CD4-positive, alpha-beta T cell treated with Interleukin-4 for 4 hours (primary cell): ENCODE measurements around the gene MYBPHL.
A peak's percentile ranks its signal among the peaks of the same experiment; 100 is the strongest.

Source experiments
- DNase-seq: peaks from one replicate; pipeline ENCODE4 v3.0.0-alpha.2; 2020

MYBPHL gene

DNA sequence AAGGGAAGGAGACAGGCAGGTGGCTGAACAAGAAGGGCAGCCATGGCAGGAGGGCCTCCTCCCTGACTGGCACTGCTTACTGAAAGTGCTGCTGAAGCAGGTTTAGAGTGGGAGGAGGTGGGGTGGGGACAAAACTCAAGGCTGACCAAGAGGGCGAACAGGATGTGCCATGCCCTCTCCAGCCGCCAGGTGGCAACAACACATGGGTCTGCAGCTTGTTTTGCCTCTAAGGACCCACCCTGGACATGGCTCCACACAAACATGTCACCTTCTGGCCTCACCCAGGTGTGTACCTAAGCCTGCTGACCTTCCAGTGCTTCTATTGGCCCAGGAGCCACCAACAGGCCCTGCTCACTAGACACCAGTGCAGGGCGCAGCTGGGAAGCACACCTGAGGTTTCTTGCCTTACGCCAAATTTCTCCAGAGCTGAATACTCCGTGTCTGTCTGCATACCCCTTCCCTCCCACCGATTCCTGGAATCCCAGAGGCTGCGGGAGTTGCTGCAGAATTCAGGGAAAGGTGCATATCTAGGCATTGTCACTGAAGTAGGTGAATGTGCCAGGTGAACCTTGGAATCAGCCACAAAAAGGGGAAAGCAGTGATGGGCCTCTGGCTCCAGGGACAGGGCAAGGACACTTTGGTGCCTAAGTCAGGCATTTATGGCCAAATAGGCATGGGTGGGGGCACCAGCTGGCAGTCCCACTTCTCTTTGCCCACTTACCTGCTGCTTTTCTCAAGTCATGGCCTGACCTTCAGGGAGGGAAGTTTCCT, 29.2 kb downstream of the MYBPHL start:
- DNase-seq = peak; percentile 54

- no peak for DNase-seq
Observed at GRCh38 chr1:109275706-109276345, 31.0 kb downstream of the MYBPHL start.

DNA sequence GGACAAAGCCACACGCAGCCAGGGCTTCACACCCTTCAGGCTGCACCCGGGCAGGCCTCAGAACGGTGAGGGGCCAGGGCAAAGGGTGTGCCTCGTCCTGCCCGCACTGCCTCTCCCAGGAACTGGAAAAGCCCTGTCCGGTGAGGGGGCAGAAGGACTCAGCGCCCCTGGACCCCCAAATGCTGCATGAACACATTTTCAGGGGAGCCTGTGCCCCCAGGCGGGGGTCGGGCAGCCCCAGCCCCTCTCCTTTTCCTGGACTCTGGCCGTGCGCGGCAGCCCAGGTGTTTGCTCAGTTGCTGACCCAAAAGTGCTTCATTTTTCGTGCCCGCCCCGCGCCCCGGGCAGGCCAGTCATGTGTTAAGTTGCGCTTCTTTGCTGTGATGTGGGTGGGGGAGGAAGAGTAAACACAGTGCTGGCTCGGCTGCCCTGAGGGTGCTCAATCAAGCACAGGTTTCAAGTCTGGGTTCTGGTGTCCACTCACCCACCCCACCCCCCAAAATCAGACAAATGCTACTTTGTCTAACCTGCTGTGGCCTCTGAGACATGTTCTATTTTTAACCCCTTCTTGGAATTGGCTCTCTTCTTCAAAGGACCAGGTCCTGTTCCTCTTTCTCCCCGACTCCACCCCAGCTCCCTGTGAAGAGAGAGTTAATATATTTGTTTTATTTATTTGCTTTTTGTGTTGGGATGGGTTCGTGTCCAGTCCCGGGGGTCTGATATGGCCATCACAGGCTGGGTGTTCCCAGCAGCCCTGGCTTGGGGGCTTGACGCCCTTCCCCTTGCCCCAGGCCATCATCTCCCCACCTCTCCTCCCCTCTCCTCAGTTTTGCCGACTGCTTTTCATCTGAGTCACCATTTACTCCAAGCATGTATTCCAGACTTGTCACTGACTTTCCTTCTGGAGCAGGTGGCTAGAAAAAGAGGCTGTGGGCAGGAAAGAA, 32.0 kb downstream of the MYBPHL start:
- DNase-seq = no peak

DNA sequence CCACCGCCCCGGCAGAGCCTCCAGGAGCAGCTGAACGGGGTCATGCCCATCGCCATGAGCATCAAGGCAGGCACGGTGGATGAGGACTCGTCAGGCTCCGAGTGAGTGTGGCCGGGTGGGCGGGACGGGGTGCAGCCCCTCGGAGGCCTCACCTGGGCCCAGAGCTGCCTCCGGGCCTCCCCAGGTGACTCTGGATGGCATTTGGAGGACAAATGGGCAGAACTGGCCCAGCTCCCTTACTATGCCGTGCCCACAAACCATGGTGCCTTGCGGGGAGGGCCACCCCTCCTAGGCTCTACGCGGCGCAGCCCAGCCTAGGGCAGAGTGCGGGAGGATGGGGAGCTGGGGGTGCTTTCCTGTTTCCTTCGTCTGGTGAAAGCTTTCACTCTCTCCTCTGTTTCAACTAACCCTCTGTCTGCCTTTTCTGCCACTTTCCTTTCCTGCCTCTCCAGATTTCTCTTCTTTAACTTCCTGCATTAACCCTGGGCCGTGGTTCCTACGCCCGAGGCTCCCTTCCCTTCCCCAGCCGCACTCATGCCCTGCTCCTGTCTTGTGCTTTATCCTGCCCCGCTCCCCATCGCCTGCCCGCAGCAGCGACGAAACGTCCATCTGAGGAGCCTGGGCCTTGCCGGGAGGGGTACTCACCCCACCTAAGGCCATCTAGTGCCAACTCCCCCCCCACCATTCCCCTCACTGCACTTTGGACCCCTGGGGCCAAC, 33.1 kb downstream of the MYBPHL start:
- DNase-seq = no peak

- DNase-seq = no peak
Observed at GRCh38 chr1:109272831-109273547, 33.8 kb downstream of the MYBPHL start.

DNA sequence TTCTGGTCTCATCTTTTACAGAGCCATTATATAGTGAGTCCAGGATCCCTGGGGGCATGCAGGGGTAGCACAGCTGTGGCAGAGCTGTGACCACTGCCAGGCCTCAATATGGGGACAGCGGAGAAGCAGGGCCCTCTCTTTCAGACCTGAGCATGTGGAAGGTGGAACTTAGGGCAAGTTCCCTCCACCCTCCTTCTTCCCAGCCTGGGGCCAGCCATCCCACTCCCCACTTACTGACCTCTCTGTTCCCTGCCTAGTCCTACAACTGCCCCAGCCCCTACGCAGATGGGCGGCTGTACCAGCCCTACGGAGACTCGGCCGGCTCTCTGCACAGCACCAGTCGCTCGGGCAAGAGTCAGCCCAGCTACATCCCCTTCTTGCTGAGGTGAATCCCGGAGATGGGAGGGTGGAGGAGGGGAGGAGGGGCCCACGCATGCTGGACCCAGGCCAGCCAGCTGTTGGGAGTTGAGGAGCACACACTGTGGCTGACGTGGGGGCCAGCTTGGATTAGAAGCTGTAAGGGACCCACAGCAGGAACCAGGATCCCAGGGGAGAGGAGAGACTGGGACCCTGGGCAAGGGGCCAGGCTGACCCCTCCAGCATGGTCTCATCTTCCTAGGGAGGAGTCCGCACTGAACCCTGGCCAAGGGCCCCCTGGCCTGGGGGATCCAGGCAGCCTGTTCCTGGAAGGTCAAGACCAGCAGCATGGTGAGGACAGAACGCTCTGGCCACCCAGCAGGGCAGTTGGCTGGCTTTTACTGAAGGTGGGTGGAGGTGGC, 34.6 kb downstream of the MYBPHL start:
- no peak for DNase-seq

DNA sequence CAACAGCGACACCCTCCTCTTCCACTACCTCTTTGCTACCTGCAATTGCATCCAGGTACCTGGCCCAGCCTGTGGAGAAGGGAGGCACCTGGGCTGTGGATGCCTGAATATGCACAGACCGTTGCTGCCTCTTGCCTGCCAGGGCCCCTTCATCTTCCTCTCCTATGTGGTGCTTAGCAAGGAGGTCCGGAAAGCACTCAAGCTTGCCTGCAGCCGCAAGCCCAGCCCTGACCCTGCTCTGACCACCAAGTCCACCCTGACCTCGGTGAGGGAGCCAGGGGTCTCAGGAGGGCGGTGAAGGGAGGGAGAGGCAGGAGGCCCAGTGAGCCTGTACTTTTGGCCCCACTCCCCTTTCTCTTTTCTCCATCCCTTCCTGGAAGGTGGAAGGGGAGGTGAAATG, 35.4 kb downstream of the MYBPHL start:
- DNase-seq = no peak

GRCh38 chr1:109270623-109271317, 36.0 kb downstream of the MYBPHL start:
- DNase-seq = no peak

DNA sequence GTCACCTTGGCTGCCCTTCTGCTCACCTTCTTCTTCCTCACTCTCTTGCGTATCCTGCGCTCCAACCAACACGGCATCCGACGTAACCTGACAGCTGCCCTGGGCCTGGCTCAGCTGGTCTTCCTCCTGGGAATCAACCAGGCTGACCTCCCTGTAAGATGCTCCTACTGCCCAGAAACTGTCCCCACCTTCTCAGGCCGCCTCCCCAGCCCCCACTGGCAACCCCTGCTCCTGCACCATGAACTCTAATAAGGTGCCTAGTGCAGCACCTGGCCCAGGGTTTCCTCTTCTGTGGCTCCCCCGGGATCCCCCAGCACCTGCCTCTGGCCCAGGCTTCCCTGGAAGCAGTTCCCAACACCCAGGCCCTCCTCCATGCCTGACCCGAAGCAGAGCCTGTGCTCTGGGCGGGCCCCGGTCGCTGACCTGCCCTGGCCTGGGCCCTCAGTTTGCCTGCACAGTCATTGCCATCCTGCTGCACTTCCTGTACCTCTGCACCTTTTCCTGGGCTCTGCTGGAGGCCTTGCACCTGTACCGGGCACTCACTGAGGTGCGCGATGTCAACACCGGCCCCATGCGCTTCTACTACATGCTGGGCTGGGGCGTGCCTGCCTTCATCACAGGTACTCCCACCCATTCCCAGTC, 36.7 kb downstream of the MYBPHL start:
- no peak for DNase-seq

GRCh38 chr1:109269212-109269980, 37.4 kb downstream of the MYBPHL start:
- no peak for DNase-seq

GRCh38 chr1:109268431-109269211, 38.2 kb downstream of the MYBPHL start:
- DNase-seq = no peak

DNA sequence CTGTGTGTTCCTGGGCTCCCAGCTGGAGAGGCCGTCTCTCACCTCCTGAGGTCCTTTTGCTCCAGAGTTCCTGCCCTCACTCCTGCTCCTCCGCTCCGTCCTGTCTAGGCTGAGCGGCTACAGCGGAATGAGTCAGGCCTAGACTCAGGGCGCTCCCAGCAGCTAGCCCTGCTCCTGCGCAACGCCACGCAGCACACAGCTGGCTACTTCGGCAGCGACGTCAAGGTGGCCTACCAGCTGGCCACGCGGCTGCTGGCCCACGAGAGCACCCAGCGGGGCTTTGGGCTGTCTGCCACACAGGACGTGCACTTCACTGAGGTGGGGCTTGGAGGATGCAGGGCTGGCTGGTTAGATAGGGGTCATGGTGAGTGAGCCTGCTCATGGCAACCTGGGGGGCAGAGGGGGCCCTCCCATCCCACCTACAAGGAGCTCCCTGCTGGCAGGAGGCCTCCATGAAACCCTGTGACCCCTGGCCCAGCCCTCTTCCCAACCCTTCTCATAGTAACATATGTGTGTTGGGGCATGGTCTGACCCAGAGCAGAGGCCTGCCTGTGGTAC, 39.0 kb downstream of the MYBPHL start:
- no peak for DNase-seq

DNA sequence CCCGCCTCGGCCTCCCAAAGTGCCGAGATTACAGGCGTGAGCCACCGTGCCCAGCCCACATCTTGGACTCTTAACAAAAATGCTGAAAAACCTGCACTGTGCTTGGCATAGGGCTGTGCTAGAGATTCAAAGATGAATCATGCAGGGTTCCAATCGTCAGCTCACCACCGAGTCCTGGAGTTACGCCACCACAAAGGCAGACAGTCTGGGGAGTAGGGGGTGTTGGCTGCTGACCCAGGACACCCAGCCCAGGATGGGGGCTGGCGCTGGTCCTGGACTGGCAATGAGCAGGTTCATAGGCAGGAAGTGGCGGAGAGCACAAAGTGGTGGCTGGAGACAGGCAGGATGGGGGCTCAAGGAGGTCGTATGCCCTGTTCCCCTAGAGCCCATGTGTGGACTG, 39.8 kb downstream of the MYBPHL start:
- no peak for DNase-seq

DNA sequence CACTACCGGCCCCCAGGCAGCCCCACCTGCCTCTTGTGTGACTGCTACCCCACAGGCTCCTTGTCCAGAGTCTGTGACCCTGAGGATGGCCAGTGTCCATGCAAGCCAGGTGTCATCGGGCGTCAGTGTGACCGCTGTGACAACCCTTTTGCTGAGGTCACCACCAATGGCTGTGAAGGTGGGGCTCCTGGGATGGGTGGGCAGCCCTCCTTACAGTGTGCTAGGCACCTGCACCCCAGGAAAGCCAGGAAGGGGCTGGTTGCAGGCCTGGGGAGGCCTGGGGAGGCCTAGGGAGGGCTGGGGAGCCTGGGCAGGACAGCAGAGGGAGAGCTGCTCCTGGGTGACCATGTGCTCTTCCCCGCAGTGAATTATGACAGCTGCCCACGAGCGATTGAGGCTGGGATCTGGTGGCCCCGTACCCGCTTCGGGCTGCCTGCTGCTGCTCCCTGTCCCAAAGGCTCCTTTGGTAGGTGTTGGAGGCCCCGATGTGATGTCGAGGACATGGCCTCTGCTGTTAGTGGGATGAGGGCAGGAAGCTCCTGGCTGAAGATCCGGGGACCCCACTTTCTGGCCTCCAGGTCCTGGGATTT, 41.0 kb downstream of the MYBPHL start:
- no peak for DNase-seq

GRCh38 chr1:109265016-109265415, 41.8 kb downstream of the MYBPHL start:
- DNase-seq = no peak

GRCh38 chr1:109264379-109264755, 42.4 kb downstream of the MYBPHL start:
- DNase-seq = no peak

DNA sequence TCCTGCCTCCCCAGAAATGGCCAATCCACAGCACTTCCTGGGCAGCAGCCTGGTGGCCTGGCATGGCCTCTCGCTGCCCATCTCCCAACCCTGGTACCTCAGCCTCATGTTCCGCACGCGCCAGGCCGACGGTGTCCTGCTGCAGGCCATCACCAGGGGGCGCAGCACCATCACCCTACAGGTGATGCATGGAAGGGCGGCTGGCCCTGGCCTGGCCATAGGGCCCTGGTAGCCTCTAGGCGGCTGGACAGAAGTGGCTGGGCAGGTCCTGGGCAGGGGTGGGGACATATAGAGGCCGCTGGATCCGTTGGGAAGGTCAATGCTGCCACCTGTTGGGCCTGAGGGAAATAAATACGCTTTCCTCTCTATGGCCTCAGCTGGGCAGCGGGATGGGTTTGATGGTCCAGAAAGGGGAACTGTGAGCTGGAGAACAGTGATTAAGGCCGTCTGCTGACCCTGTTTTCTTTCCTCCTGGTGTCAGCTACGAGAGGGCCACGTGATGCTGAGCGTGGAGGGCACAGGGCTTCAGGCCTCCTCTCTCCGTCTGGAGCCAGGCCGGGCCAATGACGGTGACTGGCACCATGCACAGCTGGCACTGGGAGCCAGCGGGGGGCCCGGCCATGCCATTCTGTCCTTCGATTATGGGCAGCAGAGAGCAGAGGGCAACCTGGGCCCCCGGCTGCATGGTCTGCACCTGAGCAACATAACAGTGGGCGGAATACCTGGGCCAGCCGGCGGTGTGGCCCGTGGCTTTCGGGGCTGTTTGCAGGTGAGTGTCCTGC, 43.0 kb downstream of the MYBPHL start:
- DNase-seq = peak; percentile 57
